Nephron (organoid): ENCODE measurements around the gene KLHL11.

Experiments used
- H3K27ac Mint-ChIP-seq, 3 experiments: 2 replicates each; pipeline ENCODE4 v1.8.0; 2020; ENCODE audit warnings: mixed read lengths in 3 of 3, mild to moderate bottlenecking in 2 of 3, moderate library complexity in 1 of 3
- H3K27me3 Mint-ChIP-seq: 2 replicates; pipeline ENCODE4 v1.8.0; 2021; ENCODE audit warnings: low read depth, mild to moderate bottlenecking, moderate library complexity, mixed read lengths
- H3K36me3 Mint-ChIP-seq: 2 replicates; pipeline ENCODE4 v1.8.0; 2020; ENCODE audit warnings: low read depth, mixed read lengths
- H3K4me1 Mint-ChIP-seq: 2 replicates; pipeline ENCODE4 v1.8.0; 2020; ENCODE audit warnings: mixed read lengths
- H3K4me3 Mint-ChIP-seq, 3 experiments: 2 replicates each; pipeline ENCODE4 v1.8.0; 2020; ENCODE audit warnings: mild to moderate bottlenecking in 3 of 3, mixed read lengths in 3 of 3, moderate library complexity in 2 of 3
- H3K9me3 Mint-ChIP-seq: 2 replicates; pipeline ENCODE4 v1.8.0; 2020; ENCODE audit warnings: mixed read lengths
- CTCF ChIP-seq, 3 experiments: fragments of 200-600 bp; sonication (generic); IDR thresholded peaks; one replicate each; pipeline ENCODE4 v1.5.0; 2021; ENCODE audit warnings: antibody characterized with exemption in 3 of 3; ENCODE audit not compliant: unreplicated experiment in 3 of 3

The KLHL11 gene

GRCh38 chr17:41910701-41911391 is 45.6 kb upstream of the KLHL11 start:
- peaks cover 5% of the 10 kb centered on the region for H3K27me3 Mint-ChIP-seq
- peaks cover 56% of the 10 kb centered on the region for H3K36me3 Mint-ChIP-seq
- no peaks in the 10 kb centered on the region for H3K9me3 Mint-ChIP-seq
- no peak overlapping the region for H3K4me3 Mint-ChIP-seq
- no peak overlapping the region for H3K27ac Mint-ChIP-seq
- TF ChIP-seq CTCF (IDR thresholded peaks at IDR 0.05; ENCODE audit: unreplicated experiment in 3 of 3), result no peak
- peaks cover 40% of the 10 kb centered on the region for H3K4me1 Mint-ChIP-seq

- no peak overlapping the region for H3K4me3 Mint-ChIP-seq
- peaks cover 68% of the 10 kb centered on the region for H3K36me3 Mint-ChIP-seq
- peaks cover 23% of the 10 kb centered on the region for H3K4me1 Mint-ChIP-seq
- peaks cover 5% of the 10 kb centered on the region for H3K27me3 Mint-ChIP-seq
- H3K27ac Mint-ChIP-seq, result peak overlapping the region in 2 of 3 experiments; percentile 21 to 93
- no peaks in the 10 kb centered on the region for H3K9me3 Mint-ChIP-seq
- TF ChIP-seq CTCF (IDR thresholded peaks at IDR 0.05; ENCODE audit: unreplicated experiment in 3 of 3), result no peak
Measured at GRCh38 chr17:41909088-41909487, 43.9 kb upstream of the KLHL11 start.

GRCh38 chr17:41907633-41908539 is 42.7 kb upstream of the KLHL11 start:
- H3K4me3 Mint-ChIP-seq, result peak overlapping the region in 2 of 3 experiments; percentile 5 to 14
- TF ChIP-seq CTCF (IDR thresholded peaks at IDR 0.05; ENCODE audit: unreplicated experiment in 3 of 3), result no peak
- no peaks in the 10 kb centered on the region for H3K27me3 Mint-ChIP-seq
- H3K4me1 Mint-ChIP-seq, result peaks cover 17% of the 10 kb centered on the region
- peak overlapping the region; percentile 78 to 93 (median 82) for H3K27ac Mint-ChIP-seq
- H3K36me3 Mint-ChIP-seq, result peaks cover 68% of the 10 kb centered on the region
- H3K9me3 Mint-ChIP-seq, result no peaks in the 10 kb centered on the region

- Mint-ChIP-seq H3K9me3 (no peaks in the 10 kb centered on the region), H3K27me3 (no peaks in the 10 kb centered on the region)
Measured at GRCh38 chr17:41907185-41907556, 41.9 kb upstream of the KLHL11 start.

GRCh38 chr17:41906465-41907184 is 41.4 kb upstream of the KLHL11 start:
- Mint-ChIP-seq H3K4me3 (no peak overlapping the region), H3K27me3 (no peaks in the 10 kb centered on the region), H3K9me3 (no peaks in the 10 kb centered on the region), H3K27ac (peak overlapping the region; percentile 60 to 93 (median 82)), H3K4me1 (peaks cover 17% of the 10 kb centered on the region), H3K36me3 (peaks cover 65% of the 10 kb centered on the region)
- TF ChIP-seq CTCF (IDR thresholded peaks at IDR 0.05; ENCODE audit: unreplicated experiment in 3 of 3), result no peak

More at GRCh38 chr17:41907185-41907556, 41.9 kb upstream of the KLHL11 start:
- H3K36me3 Mint-ChIP-seq, result peaks cover 62% of the 10 kb centered on the region
- peaks cover 17% of the 10 kb centered on the region for H3K4me1 Mint-ChIP-seq
- H3K4me3 Mint-ChIP-seq, result no peak overlapping the region
- no peak for TF ChIP-seq CTCF (IDR thresholded peaks at IDR 0.05; ENCODE audit: unreplicated experiment in 3 of 3)
- H3K27ac Mint-ChIP-seq, result peak overlapping the region; percentile 78 to 93 (median 82)
